Right atrium auricular region (tissue), 2 donors: ENCODE data around the gene LIN54. TPM values are rescaled to one million over a fixed set of nuclear protein-coding genes. Genes with fewer than 3 reads are reported as not detected.

Experiments
- DNase-seq: peaks from one replicate; pipeline ENCODE4 v3.0.0-alpha.2; 2019; ENCODE audit warnings: low spot score
- H3K27ac ChIP-seq, 2 donors: fragments of 200-600 bp; sonication (generic); 1 replicate in 1 of 2; 2 replicates in 1 of 2; pipeline ENCODE4 v1.5.1; 2016 to 2019
- H3K27me3 ChIP-seq, 2 donors: fragments of 200-600 bp; sonication (generic); one replicate each; pipeline versions ENCODE4 v1.5.1 to v1.6.0; 2017 to 2019
- H3K36me3 ChIP-seq: fragments of 200-600 bp; sonication (generic); one replicate; pipeline ENCODE4 v1.5.1; 2016
- H3K4me1 ChIP-seq, 2 donors: fragments of 200-600 bp; sonication (generic); one replicate each; pipeline versions ENCODE4 v1.5.1 to v1.6.0; 2017 to 2019
- H3K4me3 ChIP-seq, 2 donors: fragments of 200-600 bp; sonication (generic); 1 replicate in 1 of 2; 2 replicates in 1 of 2; pipeline ENCODE4 v1.5.1; 2017 to 2019; ENCODE audit warnings: mild to moderate bottlenecking in 1 of 2, moderate library complexity in 1 of 2
- H3K9me3 ChIP-seq, 2 donors: fragments of 200-600 bp; sonication (generic); one replicate each; pipeline ENCODE4 v1.5.1; 2019
- CTCF ChIP-seq, 2 donors: fragments of 200-600 bp; sonication (generic); IDR thresholded peaks; one replicate each; pipeline ENCODE4 v1.5.1; 2019; ENCODE audit warnings: antibody characterized with exemption in 2 of 2
- total RNA-seq, 2 donors: library from RNA; depleted of rRNA; stranded (reverse); fragments of >200 nt; gene quantifications; one replicate each; pipeline ENCODE4 v1.1.0, GENCODE V29; 2016

The LIN54 gene
- total RNA-seq, 2 donors from 2014 or later = 4.8 to 6.2 TPM

GRCh38 chr4:82975792-82976191, 34.8 kb downstream of the LIN54 start:
- Histone ChIP-seq H3K4me1 (no peaks in the 10 kb centered on the region), H3K9me3 (no peaks in the 10 kb centered on the region), H3K27ac (no peak overlapping the region), H3K4me3 (no peak overlapping the region), H3K36me3 (peaks cover 6% of the 10 kb centered on the region), H3K27me3 (no peaks in the 10 kb centered on the region)
- TF ChIP-seq CTCF (IDR thresholded peaks at IDR 0.05) = no peak
- no peak for DNase-seq

GRCh38 chr4:82969414-82969813, 41.2 kb downstream of the LIN54 start:
- no peak overlapping the region for H3K27ac ChIP-seq

GRCh38 chr4:82968972-82969371, 41.7 kb downstream of the LIN54 start:
- no peak overlapping the region for H3K4me3 ChIP-seq
- peaks cover 21% of the 10 kb centered on the region for H3K36me3 ChIP-seq
- no peaks in the 10 kb centered on the region for H3K27me3 ChIP-seq
- no peaks in the 10 kb centered on the region for H3K4me1 ChIP-seq
- DNase-seq = no peak
- H3K9me3 ChIP-seq = no peaks in the 10 kb centered on the region
- no peak overlapping the region for H3K27ac ChIP-seq
- no peak for TF ChIP-seq CTCF (IDR thresholded peaks at IDR 0.05)

More at GRCh38 chr4:82969414-82969813, 41.2 kb downstream of the LIN54 start:
- peaks cover 21% of the 10 kb centered on the region for H3K36me3 ChIP-seq
- H3K9me3 ChIP-seq = no peaks in the 10 kb centered on the region
- H3K4me3 ChIP-seq = no peak overlapping the region
- no peak for TF ChIP-seq CTCF (IDR thresholded peaks at IDR 0.05)
- no peaks in the 10 kb centered on the region for H3K27me3 ChIP-seq
- DNase-seq = no peak
- H3K4me1 ChIP-seq = no peaks in the 10 kb centered on the region

- DNase-seq = no peak
- Histone ChIP-seq H3K27me3 (no peaks in the 10 kb centered on the region), H3K4me1 (no peaks in the 10 kb centered on the region), H3K9me3 (no peaks in the 10 kb centered on the region), H3K27ac (no peak overlapping the region), H3K36me3 (peaks cover 21% of the 10 kb centered on the region), H3K4me3 (no peak overlapping the region)
- no peak for TF ChIP-seq CTCF (IDR thresholded peaks at IDR 0.05)
Measured at GRCh38 chr4:82965763-82966162, 44.9 kb downstream of the LIN54 start.

- Histone ChIP-seq H3K4me1 (no peaks in the 10 kb centered on the region), H3K27ac (no peak overlapping the region)
- no peak for TF ChIP-seq CTCF (IDR thresholded peaks at IDR 0.05)
Measured at GRCh38 chr4:82957045-82957444, 53.6 kb downstream of the LIN54 start.

GRCh38 chr4:82954212-82954611, 56.4 kb downstream of the LIN54 start:
- no peaks in the 10 kb centered on the region for H3K9me3 ChIP-seq
- H3K4me1 ChIP-seq = no peaks in the 10 kb centered on the region
- no peak for TF ChIP-seq CTCF (IDR thresholded peaks at IDR 0.05)
- H3K27me3 ChIP-seq = no peaks in the 10 kb centered on the region
- no peak for DNase-seq
- no peak overlapping the region for H3K27ac ChIP-seq
- no peak overlapping the region for H3K4me3 ChIP-seq
- no peaks in the 10 kb centered on the region for H3K36me3 ChIP-seq

More at GRCh38 chr4:82957045-82957444, 53.6 kb downstream of the LIN54 start:
- DNase-seq = no peak
- no peak overlapping the region for H3K4me3 ChIP-seq
- no peaks in the 10 kb centered on the region for H3K27me3 ChIP-seq
- H3K9me3 ChIP-seq = no peaks in the 10 kb centered on the region
- H3K36me3 ChIP-seq = no peaks in the 10 kb centered on the region
